ENCODE data around the gene ROPN1.
"Not testable (repeated sequence)": the region's sequence is repeated elsewhere in the genome, so short reads cannot be mapped to it uniquely, and the experiment has no call there.

Gene ROPN1

DNA sequence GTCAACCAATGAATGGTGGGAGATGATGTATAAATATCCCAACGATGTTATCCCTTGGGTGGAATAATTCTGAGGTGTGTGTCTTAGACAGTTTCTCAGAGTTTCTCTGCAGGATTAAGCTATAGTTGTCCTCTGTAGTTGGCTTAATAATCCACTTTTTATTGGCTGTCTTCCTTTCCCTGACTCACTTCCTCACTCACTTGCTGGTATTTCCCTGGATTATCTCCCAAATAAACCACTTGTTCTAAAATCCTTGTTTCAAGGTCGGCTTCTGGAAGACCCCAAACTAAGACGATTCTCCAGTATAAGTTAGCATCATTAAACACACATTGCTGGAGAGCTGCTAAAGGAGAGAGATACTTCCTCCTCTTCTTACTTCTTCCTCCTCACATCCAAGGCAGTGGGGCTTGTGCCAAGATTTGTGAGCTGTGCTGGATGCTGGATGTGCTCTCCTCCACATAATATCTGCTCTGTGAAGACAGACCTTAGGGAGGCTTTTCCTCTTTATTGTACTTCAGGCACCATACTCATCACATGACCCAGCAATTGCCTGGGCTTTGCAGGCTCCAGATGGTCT is 22.5 kb upstream of the ROPN1 start:
- H4K20me1 ChIP-seq (ENCODE audit: control insufficient read depth, insufficient read depth, low read depth, low read length): no peaks in the 10 kb centered on the region
- H3K36me3 ChIP-seq (ENCODE audit: control insufficient read depth, low read length): no peaks in the 10 kb centered on the region
- H3K27me3 ChIP-seq (ENCODE audit: control insufficient read depth, low read length): no peaks in the 10 kb centered on the region
- H3K27ac ChIP-seq (ENCODE audit: low read depth, low read length): no peak overlapping the region
- H3K4me1 ChIP-seq (ENCODE audit: control insufficient read depth, low read length): no peaks in the 10 kb centered on the region
- H3K4me3 ChIP-seq (ENCODE audit: low read length): no peak overlapping the region
- TF ChIP-seq, protein P1, sequence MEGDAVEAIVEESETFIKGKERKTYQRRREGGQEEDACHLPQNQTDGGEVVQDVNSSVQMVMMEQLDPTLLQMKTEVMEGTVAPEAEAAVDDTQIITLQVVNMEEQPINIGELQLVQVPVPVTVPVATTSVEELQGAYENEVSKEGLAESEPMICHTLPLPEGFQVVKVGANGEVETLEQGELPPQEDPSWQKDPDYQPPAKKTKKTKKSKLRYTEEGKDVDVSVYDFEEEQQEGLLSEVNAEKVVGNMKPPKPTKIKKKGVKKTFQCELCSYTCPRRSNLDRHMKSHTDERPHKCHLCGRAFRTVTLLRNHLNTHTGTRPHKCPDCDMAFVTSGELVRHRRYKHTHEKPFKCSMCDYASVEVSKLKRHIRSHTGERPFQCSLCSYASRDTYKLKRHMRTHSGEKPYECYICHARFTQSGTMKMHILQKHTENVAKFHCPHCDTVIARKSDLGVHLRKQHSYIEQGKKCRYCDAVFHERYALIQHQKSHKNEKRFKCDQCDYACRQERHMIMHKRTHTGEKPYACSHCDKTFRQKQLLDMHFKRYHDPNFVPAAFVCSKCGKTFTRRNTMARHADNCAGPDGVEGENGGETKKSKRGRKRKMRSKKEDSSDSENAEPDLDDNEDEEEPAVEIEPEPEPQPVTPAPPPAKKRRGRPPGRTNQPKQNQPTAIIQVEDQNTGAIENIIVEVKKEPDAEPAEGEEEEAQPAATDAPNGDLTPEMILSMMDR (IDR thresholded peaks at IDR 0.05; ENCODE audit: low read depth, low read length, poor library complexity, severe bottlenecking): no peak
- H3K9me2 ChIP-seq (replicated peaks; ENCODE audit: control insufficient read depth, low read length): no peaks in the 10 kb centered on the region
- H3K4me2 ChIP-seq (ENCODE audit: low read length): no peak overlapping the region
- no peaks in the 10 kb centered on the region for H3K9me3 ChIP-seq (ENCODE audit: control insufficient read depth, insufficient read depth, low read length)
- H3K79me2 ChIP-seq (ENCODE audit: control insufficient read depth, low read length): no peaks in the 10 kb centered on the region
- no peaks in the 10 kb centered on the region for H3F3A ChIP-seq (ENCODE audit: control insufficient read depth, insufficient read depth)

DNA sequence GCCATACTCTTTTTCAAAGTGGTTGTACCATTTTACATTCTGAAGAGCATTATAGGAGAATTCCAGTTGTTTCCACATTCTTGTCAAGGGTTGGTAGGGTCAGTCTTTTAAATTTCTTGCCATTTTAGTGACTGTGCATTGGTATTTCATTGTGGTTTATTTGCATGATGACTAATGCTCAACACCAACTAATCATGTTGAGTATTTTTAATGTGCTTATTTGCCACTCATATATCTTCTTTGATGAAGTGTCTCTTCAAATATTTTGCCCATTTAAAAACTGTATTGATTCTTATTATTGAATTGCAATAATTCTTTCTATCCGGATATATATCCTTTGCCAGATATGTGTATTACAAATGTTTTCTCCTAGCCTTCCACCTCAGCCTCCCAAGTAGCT is 16.4 kb upstream of the ROPN1 start:
- H3K4me1 ChIP-seq (ENCODE audit: control insufficient read depth, low read length): not testable (repeated sequence)

DNA sequence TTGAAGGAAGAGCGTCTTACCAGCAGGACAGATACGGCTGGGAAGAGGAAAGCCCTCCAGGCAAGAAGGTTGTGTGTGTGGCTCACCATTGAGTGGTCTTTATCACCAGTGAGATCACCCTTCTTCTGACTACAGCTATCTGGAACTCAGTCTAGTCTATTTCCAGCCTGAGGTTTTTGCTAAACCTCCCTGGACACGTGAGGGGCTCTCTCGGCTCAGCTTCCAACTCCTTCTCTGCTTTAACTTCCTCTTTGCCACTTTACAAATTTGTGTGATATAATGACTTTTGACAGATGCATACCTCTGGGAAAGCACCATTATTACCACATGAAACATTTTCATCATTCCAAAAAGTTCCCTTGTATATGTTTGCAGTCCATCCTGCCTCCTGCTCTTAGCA is 15.3 kb upstream of the ROPN1 start:
- Histone ChIP-seq H4K20me1 (ENCODE audit: control insufficient read depth, insufficient read depth, low read depth, low read length) (no peaks in the 10 kb centered on the region), H3K4me2 (ENCODE audit: low read length) (no peak overlapping the region), H3F3A (ENCODE audit: control insufficient read depth, insufficient read depth) (no peaks in the 10 kb centered on the region)

More for the DNA sequence above, 16.4 kb upstream of the ROPN1 start:
- not testable (repeated sequence) for H3K36me3 ChIP-seq (ENCODE audit: control insufficient read depth, low read length); H3K4me2 ChIP-seq (ENCODE audit: low read length); H3F3A ChIP-seq (ENCODE audit: control insufficient read depth, insufficient read depth); H3K27me3 ChIP-seq (ENCODE audit: control insufficient read depth, low read length); H4K20me1 ChIP-seq (ENCODE audit: control insufficient read depth, insufficient read depth, low read depth, low read length); H3K9me2 ChIP-seq (replicated peaks; ENCODE audit: control insufficient read depth, low read length); H3K4me3 ChIP-seq (ENCODE audit: low read length); H3K9me3 ChIP-seq (ENCODE audit: control insufficient read depth, insufficient read depth, low read length); H3K27ac ChIP-seq (ENCODE audit: low read depth, low read length); H3K79me2 ChIP-seq (ENCODE audit: control insufficient read depth, low read length)

DNA sequence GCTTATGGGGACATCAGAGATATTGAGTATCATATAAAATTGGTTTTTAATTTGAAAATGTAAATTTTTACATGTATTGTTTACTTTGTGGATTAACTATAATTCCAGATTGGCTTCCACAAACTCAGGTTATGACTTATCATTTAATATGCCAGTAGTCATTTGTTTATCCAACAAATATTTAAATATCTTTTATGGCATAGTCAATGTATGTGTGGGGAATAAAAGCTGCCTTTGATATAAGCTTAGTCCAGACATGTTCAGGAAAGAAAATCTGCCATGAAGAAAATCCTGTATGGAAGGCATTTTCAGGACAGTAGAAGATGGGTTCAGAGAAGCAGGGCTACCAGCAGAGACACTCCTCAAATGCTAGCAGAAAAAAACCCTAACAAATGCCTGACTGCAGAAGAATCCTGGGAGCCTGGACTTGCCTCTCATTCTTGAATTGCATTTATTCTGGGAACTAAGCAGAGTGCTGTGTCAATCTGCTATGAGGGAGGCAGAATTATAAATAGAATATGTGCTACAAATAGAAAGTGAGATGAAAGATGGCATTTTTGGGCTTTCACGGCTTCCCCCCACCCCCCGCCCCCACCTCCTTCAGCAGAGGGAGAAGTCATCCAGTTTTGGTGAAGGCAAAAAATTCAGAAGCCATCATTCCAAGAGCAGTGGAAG is 10.6 kb upstream of the ROPN1 start:
- H3K79me2 ChIP-seq (ENCODE audit: control insufficient read depth, low read length); H3K27me3 ChIP-seq (ENCODE audit: control insufficient read depth, low read length); H3K4me2 ChIP-seq (ENCODE audit: low read length); H3K4me1 ChIP-seq (ENCODE audit: control insufficient read depth, low read length); H3K36me3 ChIP-seq (ENCODE audit: control insufficient read depth, low read length); H3K9me2 ChIP-seq (replicated peaks; ENCODE audit: control insufficient read depth, low read length); H3K9me3 ChIP-seq (ENCODE audit: control insufficient read depth, insufficient read depth, low read length); H3K4me3 ChIP-seq (ENCODE audit: low read length); H3F3A ChIP-seq (ENCODE audit: control insufficient read depth, insufficient read depth); H3K27ac ChIP-seq (ENCODE audit: low read depth, low read length); H4K20me1 ChIP-seq (ENCODE audit: control insufficient read depth, insufficient read depth, low read depth, low read length): not testable (repeated sequence)

More for the DNA sequence above, 15.3 kb upstream of the ROPN1 start:
- Histone ChIP-seq H3K4me3 (ENCODE audit: low read length) (no peak overlapping the region), H3K4me1 (ENCODE audit: control insufficient read depth, low read length) (no peaks in the 10 kb centered on the region), H3K9me3 (ENCODE audit: control insufficient read depth, insufficient read depth, low read length) (no peaks in the 10 kb centered on the region), H3K27me3 (ENCODE audit: control insufficient read depth, low read length) (0 out of 2 replicates have a peak, but pooled peaks cover 2% of the 10 kb centered on the region), H3K79me2 (ENCODE audit: control insufficient read depth, low read length) (no peaks in the 10 kb centered on the region), H3K36me3 (ENCODE audit: control insufficient read depth, low read length) (no peaks in the 10 kb centered on the region), H3K27ac (ENCODE audit: low read depth, low read length) (no peak overlapping the region), H3K9me2 (replicated peaks; ENCODE audit: control insufficient read depth, low read length) (no peaks in the 10 kb centered on the region)
- TF ChIP-seq, protein P1 (IDR thresholded peaks at IDR 0.05; ENCODE audit: low read depth, low read length, poor library complexity, severe bottlenecking): no peak
- no peak for TF ChIP-seq EZH2phosphoT487 (IDR thresholded peaks at IDR 0.05; ENCODE audit: borderline replicate concordance, low read length)

DNA sequence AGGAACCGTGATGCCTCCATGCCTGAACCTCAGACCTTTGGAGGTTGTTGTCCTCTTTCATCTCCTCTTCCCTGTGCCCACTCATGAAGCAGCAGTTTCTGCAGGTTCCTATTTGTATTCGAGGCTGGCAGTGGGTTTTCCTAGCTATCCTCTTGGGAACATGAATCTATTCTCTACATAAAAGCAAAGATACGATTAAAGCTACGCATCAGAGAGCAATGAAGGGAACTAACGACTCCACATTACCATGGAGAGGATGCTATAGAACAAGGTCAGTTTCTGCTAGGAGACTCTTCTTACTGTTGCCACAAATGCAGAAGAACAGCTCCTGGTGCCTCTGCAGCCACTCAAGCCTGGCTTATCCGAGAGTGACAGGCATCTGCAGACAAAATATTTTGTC is 9.4 kb upstream of the ROPN1 start:
- not testable (repeated sequence) for H3K4me1 ChIP-seq (ENCODE audit: control insufficient read depth, low read length); H3K27ac ChIP-seq (ENCODE audit: low read depth, low read length); H3K9me2 ChIP-seq (replicated peaks; ENCODE audit: control insufficient read depth, low read length); H3F3A ChIP-seq (ENCODE audit: control insufficient read depth, insufficient read depth); H4K20me1 ChIP-seq (ENCODE audit: control insufficient read depth, insufficient read depth, low read depth, low read length); H3K27me3 ChIP-seq (ENCODE audit: control insufficient read depth, low read length); H3K36me3 ChIP-seq (ENCODE audit: control insufficient read depth, low read length); H3K9me3 ChIP-seq (ENCODE audit: control insufficient read depth, insufficient read depth, low read length); H3K4me2 ChIP-seq (ENCODE audit: low read length); H3K4me3 ChIP-seq (ENCODE audit: low read length); H3K79me2 ChIP-seq (ENCODE audit: control insufficient read depth, low read length)
